ENCODE measurements around the gene ZBTB2. TPM values are rescaled to one million over a fixed set of nuclear protein-coding genes. Genes with fewer than 3 reads are reported as not detected.
"Not testable (repeated sequence)": the region's sequence is repeated elsewhere in the genome, so short reads cannot be mapped to it uniquely, and the experiment has no call there.

The ZBTB2 gene
- total RNA-seq, 1 donor from 2014 or later, result 11.4 TPM

DNA sequence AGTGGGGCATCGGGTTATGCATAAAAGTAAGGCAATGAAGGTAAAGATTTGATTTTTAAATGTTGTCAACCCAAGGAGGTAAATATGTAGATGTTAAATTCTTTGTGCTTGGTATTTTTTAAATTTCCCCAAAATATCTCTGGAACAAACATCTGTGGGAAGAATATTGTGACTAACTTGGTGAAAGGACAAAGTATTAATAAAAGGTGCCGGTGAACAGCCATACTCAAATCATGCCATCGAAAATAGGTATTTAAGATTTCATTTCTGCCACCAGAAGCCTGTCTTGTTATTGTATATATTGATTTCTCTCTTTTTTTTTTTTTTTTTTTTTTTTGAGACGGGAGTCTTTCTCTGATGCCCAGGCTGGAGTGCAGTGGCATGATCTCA, 12.6 kb upstream of the ZBTB2 start:
- FAIRE-seq (no peak), DNase-seq (ENCODE audit: low spot score in 2 of 2) (no peak)

DNA sequence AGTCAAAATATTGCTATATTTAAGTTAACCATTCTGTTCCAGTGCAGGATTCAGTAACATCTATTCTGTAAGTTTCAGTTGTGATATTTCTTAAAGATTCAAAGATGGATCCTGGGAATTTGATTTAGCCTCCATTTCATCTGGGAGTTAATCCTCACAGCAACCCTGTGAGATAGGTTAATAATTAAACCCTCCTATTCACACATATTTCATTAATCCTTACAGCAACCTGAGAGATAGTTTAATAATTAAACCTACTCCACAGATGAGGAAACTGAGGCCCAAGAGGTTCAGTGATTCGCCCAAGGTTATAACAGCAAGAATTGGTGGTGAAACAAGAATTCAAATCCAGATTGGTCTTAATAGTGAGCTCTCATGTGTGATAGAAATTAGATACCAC, 10.9 kb upstream of the ZBTB2 start:
- no peak for DNase-seq (ENCODE audit: low spot score in 2 of 2)
- no peak for FAIRE-seq

DNA sequence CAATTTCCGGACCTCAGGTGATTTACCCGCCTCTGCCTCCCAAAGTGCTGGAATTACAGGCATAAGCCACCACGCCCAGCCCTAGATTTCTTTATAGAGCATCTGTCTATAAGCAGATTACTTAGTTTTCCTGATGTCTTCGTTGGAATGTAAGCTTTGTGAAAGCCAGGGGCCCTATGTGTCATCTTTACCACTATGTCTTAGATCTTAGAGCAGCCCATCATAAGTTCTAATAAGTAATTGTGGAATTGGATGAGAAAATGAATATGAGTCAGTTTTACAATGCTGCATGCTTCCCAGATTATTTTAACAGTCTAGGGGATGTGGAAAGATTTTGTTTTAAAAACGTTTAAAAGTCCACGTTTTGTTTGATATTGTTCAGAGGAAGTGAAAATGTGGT, 9.1 kb upstream of the ZBTB2 start:
- FAIRE-seq, result no peak

DNA sequence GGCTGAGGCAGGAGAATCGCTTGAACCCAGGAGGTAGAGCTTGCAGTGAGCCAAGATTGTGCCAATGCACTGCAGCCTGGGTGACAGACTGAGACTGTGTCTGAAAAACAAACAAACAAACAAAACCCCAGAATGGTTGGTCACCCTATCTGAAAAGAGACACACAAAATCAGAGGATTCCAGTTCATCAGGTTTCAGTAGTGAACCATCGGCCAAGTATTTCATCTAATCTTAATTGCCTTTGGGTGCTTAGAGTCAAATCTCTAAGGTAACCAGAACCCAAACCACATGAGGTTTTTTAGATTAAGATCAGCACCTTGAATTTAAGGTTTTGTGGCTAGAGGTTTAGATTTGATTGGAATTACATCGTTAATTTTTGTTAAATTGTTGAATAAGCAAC, 8.3 kb upstream of the ZBTB2 start:
- FAIRE-seq (no peak), DNase-seq (ENCODE audit: low spot score in 2 of 2) (no peak)

More for the DNA sequence above, 9.1 kb upstream of the ZBTB2 start:
- no peak for DNase-seq (ENCODE audit: low spot score in 2 of 2)

DNA sequence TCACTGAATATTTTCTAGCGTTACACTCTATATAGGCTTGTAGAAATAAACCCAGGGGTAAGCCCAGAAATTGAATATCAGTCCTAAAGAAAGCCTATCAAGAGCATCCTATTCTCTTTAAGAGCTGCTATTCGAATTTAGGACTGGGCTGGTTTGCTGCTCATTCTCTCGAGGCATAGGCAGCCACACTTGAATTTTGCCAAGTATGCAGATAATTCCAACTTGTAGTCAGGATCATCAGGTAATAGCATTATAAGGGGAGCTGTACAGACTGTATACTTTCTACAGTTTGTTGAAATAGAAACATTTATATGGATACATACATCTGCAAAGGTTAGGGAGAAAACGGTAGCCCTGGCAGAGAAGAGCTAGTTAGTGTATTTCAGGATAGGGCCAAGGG, 2.1 kb upstream of the ZBTB2 start:
- no peak for FAIRE-seq
- DNase-seq (ENCODE audit: low spot score in 2 of 2), result no peak

DNA sequence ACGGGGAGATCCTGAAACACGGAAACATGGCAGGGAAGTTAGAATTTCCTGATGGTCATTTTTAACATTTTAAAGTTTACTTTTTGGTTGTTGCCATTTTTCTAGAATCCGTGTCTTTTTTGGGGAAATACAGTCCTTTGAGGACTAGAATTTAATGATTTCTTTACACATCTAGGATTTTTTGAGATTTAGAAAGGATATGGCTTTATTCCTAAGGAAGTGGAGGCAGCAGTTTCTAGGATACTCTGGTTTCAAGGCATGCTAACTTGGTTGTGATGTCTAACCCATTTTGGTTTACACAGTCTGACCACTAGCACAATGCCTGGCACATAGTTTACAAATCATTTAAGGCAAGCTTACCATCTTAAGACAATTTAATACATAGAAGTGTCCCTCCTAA, 1.1 kb upstream of the ZBTB2 start:
- DNase-seq (ENCODE audit: low spot score in 2 of 2) (no peak), FAIRE-seq (no peak)

DNA sequence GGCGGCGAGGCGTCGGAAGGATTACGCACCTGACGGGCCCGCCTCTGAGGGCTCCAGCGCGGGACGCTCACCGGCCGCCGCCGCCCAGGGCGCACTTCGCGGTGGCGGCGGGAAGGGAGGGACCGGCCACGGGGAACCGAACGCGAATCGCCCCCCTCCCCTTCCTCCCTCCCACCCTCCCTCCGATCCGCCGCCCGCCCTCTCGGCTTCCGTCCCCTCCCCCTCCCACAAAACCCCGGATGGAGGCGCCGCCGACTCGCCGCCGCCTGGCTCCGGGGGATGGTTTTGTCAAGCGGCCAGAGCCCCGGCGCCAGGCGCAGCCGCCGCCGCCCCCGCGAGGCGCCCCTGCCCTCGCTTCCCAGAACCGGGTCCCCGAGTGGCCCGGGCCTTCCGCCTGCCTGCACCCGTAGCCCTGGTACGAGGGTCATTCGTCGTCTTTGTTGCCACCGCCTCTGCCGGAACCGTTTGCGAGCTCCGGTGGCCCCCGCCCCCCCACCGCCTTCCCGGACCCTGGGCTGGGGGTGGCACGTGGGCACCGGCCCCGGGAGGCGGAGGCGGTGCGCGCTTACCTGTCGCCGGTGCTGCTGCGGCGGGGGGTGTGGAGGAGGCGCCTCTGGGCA, 398 bp downstream of the ZBTB2 start:
- DNase-seq (ENCODE audit: low spot score in 2 of 2), result peak; percentile 61 to 83
- FAIRE-seq, result no peak

DNA sequence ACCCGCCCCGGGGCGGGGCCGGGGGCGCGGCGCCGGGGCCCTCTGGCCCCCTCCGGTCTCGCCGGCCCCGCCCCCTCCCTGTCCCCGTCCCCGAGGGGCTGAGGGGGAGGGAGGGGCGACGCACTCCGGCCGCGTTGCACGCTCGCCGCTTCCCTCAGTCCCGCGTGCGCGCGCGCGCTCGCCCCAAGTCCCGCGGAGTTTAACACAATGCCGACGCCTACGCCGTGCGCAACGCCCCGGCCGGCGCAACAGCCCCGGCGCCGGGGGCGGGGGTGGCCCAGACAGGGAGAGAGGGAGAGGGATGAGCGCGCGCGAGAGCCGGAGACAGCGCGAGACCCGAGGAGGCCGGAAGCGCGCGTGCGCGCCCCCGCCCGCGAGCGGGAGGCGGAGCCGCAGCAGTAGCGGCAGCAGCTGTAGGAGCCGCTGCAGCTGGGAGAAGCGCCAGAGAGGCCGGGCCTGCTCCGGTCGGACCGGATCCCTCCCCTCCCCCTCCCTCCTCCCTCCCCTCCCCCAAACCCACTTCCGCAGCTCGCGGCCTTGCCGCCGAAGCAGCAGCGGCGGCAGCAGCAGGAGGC, 996 bp downstream of the ZBTB2 start:
- FAIRE-seq, result no peak
- peak; percentile 94 to 96 for DNase-seq (ENCODE audit: low spot score in 2 of 2)

DNA sequence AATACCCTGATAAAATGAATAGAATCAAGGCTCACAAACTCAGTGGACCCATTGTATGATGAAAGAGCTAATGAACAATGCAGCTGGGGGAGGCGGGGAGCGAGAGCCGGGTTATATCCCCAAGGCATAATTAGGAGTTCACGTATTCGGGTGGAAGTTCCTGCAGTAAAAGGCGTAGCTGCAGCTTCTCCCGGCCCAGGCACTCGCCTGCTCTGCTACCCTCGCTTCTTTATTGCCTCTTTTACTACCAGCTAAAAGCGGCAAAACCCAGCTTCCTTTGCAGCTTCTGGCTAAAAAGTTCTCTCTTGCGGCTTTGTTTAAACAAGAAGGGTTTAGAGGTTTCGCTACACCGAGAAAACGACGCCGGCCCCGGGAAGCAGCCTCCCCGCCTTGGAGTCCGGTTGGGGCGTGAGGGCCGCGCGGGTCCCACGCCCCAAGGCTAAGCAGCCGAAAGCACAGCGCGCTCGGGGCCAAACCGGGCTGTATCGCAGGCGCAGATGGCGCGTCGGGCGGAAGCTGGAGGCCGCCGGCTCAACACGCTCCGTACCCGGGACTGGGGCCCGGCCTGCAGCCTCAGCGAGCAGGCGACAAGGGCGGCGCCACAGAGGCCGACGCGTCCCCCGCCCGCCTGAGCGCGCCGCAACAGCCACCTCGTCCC, 1.6 kb downstream of the ZBTB2 start:
- FAIRE-seq (no peak), DNase-seq (ENCODE audit: low spot score in 2 of 2) (peak; percentile 32 to 39)

DNA sequence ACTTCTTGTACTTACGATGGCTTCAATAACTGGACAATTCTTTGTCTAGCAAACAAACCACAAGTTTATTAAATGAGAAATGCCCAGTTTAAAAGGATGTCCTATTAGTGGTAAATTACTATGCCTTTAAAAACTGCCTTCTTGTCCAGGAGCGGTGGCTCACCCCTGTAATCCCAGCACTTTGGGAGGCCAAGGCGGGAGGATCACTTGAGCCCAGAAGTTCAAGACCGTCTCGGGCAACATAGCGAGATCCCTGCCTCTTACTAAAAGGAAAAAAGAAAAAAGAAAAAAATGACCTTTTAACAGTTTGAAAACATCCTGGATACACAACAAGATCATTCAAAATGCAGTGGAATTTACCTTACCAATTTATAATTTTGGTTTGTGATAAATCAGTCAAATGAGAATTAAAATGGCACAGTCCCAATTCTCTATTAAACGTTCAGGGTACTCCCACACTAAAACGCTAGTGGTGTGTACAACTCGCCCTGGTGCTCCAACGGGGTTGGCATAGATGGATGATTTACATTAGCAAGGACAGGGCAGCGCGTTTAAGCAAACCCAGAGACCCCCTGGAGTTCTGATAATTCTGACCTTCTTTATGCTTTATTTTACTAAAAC, 2.3 kb downstream of the ZBTB2 start:
- FAIRE-seq, result no peak

DNA sequence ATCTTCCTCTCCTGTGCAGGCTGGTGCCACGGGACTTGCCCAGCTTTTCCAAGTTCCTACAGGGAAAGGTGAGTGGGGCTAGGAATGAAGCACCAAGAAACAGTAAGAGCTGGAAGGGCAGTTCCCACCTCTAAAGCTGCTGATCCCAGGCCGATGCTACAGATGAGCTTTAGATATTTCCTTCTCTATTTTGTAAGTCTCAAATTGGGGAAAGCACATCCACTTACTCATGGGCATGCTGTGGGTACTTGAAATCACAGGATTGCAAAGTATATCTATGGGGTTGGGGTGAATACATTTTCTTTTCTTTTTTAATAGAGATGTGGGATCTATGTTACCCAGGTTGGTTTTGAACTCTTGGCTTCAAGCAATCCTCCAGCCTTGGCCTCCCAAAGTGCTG, 3.1 kb downstream of the ZBTB2 start:
- DNase-seq (ENCODE audit: low spot score in 2 of 2), result no peak
- FAIRE-seq, result no peak

More for the DNA sequence above, 2.3 kb downstream of the ZBTB2 start:
- DNase-seq (ENCODE audit: low spot score in 2 of 2), result no peak

DNA sequence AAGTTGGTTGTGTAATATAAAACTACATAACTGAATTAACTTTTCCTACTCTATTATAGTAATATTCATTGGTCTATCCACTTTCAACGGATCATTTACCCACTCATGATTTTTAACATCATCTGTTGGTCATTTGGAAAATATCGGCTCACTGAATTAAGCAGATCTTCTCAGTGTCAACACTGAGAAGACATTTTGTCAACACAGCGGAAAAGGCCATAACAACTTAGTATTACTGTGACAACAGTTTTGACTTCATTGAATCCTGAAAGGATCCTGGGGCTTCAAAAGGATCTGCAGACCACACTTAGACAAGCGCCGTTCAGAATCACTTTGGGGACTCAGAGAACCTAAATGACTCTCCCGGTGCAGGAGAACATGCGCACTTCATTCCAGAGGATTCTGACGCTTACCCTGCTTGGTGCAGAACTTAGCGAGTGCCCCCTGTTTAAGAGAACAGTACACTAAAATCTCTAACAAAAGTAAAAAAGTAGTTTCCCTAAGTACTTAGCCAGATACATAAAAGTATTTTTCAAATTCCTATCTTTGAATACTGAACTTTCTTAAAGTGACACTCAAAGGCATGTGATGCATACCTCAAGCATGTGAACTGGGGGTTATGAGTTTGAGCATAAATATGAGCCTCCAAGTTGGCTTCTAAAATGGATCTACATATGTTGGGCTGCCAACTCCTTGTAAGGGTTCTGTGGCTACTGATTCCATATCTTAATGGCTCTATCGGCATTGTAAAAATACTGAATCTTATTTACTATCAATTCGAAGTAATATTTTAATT, 4.0 kb downstream of the ZBTB2 start:
- no peak for DNase-seq (ENCODE audit: low spot score in 2 of 2)
- FAIRE-seq, result no peak

DNA sequence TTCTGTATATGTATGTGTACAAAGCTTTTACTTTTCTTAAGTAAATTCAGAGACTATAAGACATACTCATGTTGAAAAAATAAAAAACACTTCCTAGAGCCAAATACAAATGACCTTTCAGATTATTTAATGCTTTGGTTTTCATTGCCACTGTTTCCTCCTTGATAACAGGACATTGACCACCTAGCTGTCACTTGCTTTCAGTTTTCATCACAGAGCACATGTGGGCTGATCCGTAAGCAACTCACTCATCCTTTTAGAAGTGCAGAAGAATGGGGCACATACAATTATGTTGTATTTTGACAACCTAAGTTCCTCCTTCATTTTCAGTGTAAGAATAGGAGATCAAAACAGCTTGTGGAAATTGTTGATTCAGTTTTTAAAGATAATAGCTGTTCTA, 6.2 kb downstream of the ZBTB2 start:
- no peak for FAIRE-seq
- DNase-seq (ENCODE audit: low spot score in 2 of 2), result no peak

DNA sequence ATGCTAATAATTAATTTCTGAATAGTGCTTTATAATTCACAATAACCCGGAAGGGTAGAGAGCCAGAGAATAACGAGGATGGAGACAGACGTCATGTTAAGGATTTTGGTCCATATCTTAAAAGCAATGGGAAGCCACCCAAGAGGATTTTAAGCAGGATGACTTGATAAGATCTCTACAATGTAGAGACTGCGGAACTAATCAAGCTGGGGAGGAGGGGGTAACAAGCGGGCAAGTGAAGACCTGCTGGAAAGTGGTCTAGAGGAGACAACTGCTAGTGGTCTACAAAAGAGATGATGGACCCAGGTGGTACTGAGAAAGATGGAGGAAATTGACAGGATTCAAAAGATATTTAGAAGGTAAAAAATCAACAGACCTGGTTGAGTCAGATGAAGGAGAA, 7.2 kb downstream of the ZBTB2 start:
- FAIRE-seq, result no peak
- DNase-seq (ENCODE audit: low spot score in 2 of 2), result no peak

DNA sequence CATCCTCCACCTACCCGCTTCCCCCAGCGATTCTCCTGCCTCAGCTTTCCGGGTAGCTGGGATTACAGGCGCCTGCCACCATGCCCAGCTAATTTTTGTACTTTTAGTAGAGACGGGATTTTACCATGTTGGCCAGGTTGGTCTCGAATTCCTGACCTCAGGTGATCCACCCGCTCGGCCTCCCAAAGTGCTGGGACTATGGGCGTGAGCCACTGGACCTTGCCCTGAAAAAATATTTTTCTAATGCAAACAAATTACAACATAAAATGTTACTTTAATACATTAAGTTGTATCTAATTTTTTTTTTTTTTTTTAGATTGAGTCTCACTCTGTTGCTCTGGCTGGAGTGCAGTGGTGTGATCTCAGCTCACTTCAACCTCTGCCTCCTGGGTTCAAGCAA, 8.7 kb downstream of the ZBTB2 start:
- not testable (repeated sequence) for DNase-seq (ENCODE audit: low spot score in 2 of 2); FAIRE-seq

DNA sequence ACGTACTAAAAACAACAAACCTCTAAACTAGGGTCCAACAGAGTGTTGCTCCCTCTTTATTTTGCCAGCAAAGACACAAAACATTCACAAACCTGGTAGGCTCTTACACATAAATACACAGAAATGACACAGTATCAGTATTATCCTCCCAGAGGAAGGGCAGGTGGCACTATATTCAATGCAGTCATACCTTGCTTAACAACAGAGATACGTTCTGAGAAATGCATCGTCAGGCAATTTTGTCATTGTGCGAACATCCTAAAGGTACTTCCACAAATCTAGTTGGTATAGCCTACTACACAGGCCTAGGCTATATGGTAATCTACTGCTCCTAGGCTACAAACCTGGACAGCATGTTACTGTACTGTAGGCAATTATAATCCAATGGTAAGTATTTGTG, 9.6 kb downstream of the ZBTB2 start:
- no peak for DNase-seq (ENCODE audit: low spot score in 2 of 2)
- FAIRE-seq, result no peak

DNA sequence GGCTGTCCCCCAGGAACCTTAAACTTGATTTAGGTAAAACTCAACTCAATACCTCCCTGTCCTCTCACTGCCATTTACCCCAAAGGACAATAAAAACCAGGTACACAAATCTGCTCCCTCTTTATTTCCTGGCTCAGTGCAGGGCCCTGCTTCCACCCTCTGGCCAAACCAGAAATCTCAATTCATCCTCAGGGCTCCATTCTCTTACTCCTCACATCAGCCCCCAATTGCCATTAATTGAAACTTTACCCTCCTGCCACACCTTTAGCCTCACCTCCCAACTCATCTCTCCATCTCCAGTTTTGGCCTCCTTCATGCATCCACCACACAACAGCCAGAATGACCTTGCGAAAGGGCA, 10.5 kb downstream of the ZBTB2 start:
- DNase-seq (ENCODE audit: low spot score in 2 of 2) (no peak), FAIRE-seq (no peak)

DNA sequence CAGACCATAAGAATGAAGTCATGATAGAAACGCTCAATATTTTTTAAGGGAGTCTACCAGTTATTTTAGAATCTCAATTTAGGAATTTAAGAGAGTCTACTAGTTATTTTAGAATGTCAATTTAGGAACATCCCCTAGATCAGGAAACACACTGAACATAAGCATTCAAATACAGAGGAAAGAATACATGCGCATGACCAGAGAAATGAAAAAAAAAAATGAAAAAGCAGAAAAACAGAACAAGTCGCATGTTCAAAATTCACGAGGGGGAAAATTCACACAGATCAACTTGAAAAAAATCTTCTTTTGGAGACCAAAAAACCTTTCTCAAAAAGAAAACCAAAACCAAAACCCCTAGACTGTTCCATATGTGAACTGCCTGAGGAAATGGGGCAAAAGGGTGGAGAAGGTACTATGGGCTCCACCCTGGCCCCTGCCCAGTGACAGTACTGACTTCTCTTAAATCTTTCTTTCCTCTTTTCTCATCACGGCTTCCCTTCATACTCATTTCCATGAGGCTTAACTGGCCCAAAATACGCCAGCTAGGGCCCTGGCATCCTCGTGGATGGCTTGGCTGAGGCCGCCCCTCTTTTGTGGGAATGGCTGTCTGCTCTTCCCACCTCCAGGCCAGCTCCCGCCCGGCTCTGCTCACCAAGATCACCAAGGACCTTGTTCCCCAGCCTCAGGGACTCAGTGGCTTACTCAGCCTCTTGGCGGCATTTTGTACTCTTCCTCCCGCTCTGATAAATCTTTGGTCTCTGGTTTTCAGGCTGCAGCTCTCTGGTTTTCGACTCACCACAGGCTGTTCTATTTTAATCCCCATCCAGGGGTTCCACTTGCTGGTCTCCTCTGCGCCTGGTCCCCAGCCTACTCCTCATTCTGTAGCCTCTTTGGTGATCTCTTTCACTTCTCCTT, 11.2 kb downstream of the ZBTB2 start:
- FAIRE-seq (no peak), DNase-seq (ENCODE audit: low spot score in 2 of 2) (no peak)

DNA sequence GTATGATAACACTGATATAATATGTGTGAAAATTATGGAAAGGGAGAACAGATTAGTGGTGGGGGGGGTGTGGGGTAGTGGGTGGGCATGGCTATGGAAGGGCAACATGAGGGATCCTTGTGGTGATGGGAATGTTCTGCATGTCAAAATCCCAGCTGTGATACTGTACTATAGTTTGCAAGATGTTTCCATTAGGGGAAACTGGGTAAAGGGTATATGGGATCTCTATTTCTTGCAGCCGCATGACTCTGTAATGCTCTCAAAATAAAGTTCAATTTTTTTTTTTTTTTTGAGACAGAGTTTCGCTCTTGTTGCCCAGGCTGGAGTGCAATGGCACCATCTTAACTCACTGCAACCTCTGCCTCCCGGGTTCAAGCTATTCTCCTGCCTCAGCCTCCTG, 14.3 kb downstream of the ZBTB2 start:
- DNase-seq (ENCODE audit: low spot score in 2 of 2) (no peak), FAIRE-seq (no peak)

DNA sequence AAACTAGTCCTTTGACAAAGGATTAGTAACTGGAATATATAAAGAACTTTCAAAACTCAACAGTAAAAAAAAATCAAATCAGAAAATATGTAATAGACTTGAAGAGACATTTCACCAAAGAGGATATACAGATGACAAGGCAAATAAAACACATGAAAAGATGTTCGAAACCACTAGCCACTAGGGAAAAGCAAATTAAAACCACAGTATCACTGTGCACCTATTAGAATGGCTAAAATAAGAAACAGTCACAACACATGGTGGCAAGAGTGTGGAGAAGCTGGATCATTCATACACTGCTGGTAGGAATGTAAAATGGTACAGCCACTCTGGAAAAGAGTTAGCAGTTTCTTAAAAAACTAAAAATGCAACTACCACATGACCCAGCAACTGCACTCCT, 14.9 kb downstream of the ZBTB2 start:
- DNase-seq (ENCODE audit: low spot score in 2 of 2), result no peak
- no peak for FAIRE-seq
